Activated CD8-positive, alpha-beta T cell treated with anti-CD3 and anti-CD28 coated beads, Interleukin-2, amount 10 ng/mL, durations not matched to agents 7 days and 5 days (primary cell): Measurements from ENCODE around the gene PMF1. TPM values are rescaled to one million over a fixed set of nuclear protein-coding genes. Genes with fewer than 3 reads are reported as not detected.
"Not testable (repeated sequence)": the region's sequence is repeated elsewhere in the genome, so short reads cannot be mapped to it uniquely, and the experiment has no call there.

Source experiments
- ATAC-seq: fragments of 150-1000 bp; cut with Tn5 transposase; one replicate; pipeline ENCODE4 v1.10.0; 2021; ENCODE audit warnings: moderate library complexity
- CTCF ChIA-PET: fragments of 350-600 bp; sonication (Branson Sonifier 250); formaldehyde crosslinking; loops from one replicate; lab custom pipeline; 2021; ENCODE audit warnings: antibody characterized with exemption; lab: Charles Lee
- POLR2A ChIA-PET: fragments of 350-600 bp; sonication (Branson Sonifier 250); formaldehyde crosslinking; loops from one replicate; lab custom pipeline; 2021; ENCODE audit warnings: antibody characterized with exemption; lab: Charles Lee
- DNase-seq: peaks from one replicate; pipeline ENCODE4 v3.0.0-alpha.2; 2020
- H3K27ac Mint-ChIP-seq: one replicate; pipeline ENCODE4 v1.8.0; 2021; ENCODE audit warnings: mild to moderate bottlenecking, mixed read lengths
- H3K27me3 Mint-ChIP-seq: one replicate; pipeline ENCODE4 v1.8.0; 2021; ENCODE audit warnings: low read depth, mixed read lengths
- H3K36me3 Mint-ChIP-seq: one replicate; pipeline ENCODE4 v1.8.0; 2021; ENCODE audit warnings: low read depth, mixed read lengths
- H3K4me1 Mint-ChIP-seq: one replicate; pipeline ENCODE4 v1.8.0; 2021; ENCODE audit warnings: low read depth, mixed read lengths
- H3K4me3 Mint-ChIP-seq: one replicate; pipeline ENCODE4 v1.8.0; 2021; ENCODE audit warnings: mild to moderate bottlenecking, mixed read lengths
- H3K9me3 Mint-ChIP-seq: one replicate; pipeline ENCODE4 v1.8.0; 2022; ENCODE audit warnings: mixed read lengths; ENCODE audit not compliant: insufficient read depth
- total RNA-seq, 2 experiments: library from RNA; stranded (reverse); gene quantifications; one replicate each; pipeline ENCODE4 v1.2.3, GENCODE V29; 2021

Gene PMF1
- total RNA-seq, 2 experiments from 2014 or later: 72.3 to 77.3 TPM

DNA sequence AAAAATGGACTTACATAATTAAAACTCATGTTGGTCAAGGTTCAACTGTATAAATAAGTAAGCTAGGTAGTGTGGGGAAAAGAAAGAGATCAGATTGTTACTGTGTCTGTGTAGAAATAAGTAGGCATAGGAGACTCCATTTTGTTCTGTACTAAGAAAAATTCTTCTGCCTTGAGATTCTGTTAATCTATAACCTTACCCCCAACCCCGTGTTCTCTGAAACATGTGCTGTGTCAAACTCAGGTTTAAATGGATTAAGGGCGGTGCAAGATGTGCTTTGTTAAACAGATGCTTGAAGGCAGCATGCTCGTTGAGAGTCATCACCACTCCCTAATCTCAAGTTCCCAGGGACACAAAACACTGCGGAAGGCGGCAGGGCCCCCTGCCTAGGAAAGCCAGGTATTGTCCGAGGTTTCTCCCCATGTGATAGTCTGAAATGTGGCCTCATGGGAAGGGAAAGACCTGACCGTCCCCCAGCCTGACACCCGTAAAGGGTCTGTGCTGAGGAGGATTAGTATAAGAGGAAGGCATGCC, 31.3 kb upstream of the PMF1 start:
- H3K4me3 Mint-ChIP-seq, H3K27ac Mint-ChIP-seq, H3K9me3 Mint-ChIP-seq, H3K36me3 Mint-ChIP-seq, CTCF ChIA-PET, ATAC-seq, H3K27me3 Mint-ChIP-seq, DNase-seq: not testable (repeated sequence)
- POLR2A ChIA-PET: interaction anchor here (0.6 kb wide), 1 partner anchor 144 kb away, joined by 4 read pairs; no protein-coding TSS in a partner anchor
- H3K4me1 Mint-ChIP-seq: peaks cover 18% of the 10 kb centered on the region

DNA sequence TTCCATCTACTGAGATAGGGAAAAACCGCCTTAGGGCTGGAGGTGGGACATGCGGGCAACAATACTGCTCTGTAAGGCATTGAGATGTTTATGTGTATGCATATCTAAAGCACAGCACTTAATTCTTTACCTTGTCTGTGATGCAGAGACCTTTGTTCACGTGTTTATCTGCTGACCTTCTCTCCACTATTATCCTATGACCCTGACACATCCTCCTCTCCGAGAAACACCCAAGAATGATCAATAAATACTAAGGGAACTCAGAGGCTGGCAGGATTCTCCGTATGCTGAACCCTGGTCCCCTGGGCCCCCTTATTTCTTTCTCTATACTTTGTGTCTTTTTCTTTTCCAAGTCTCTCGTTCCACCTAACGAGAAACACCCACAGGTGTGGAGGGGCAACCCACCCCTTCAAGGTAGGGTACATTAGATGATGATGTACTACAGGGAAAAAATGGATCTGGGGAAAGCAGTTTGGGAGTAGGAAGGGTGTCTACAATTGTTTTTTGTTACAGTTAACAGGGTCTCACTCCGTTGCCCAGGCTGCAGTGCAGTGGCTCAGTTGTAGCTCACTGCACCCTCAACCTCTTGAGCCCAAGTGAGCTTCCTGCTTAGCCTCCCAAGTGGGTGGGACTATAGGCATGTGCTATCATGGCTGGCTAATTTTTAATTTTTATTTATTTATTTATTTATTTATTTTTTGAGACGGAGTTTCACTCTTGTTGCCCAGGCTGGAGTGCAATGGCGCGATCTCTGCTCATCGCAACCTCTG, 30.6 kb upstream of the PMF1 start:
- CTCF ChIA-PET: interaction anchor here (0.9 kb wide), 1 partner anchor 43 kb away, joined by 3 read pairs; no protein-coding TSS in a partner anchor
- DNase-seq, ATAC-seq, H3K9me3 Mint-ChIP-seq, H3K27ac Mint-ChIP-seq, H3K4me3 Mint-ChIP-seq, H3K27me3 Mint-ChIP-seq, H3K36me3 Mint-ChIP-seq, POLR2A ChIA-PET: not testable (repeated sequence)
- H3K4me1 Mint-ChIP-seq: peaks cover 16% of the 10 kb centered on the region

DNA sequence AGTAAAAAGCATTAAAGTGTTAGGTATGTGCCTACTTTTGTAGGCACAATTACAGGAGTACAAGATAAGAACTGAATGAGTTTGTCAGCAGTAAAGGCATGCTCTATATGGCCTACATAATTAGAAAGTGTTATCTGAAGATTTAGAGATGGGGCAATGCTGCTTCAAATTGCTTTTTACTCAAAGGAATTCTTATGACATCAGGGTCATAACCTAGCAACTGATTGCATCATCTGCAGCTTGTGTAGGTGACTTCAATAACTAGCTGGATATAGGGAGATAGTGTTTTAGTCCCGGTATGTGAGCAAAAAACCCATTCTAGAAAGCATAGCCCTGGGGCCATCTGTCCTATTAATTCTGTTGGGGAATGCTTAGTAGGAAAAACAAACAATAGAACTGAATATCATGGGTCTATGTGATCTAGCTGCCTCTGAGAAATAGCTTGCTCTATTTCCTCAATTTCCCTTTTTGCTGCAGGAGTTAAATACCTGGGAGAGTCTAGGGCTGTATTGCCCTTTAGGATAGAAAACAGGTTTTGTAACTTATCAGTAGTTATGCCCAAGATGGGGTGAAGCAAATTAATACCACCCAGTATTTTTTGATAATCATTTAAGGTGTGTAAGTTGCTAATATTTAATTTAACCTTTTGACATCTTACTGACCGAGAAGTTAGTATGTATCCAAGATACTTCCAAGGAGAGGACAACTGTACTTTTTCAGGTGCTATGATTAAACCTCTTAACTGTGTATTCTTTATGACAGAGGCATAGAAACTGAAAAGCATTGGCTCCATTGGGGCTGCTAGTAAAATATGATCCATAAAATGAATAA, 26.2 kb upstream of the PMF1 start:
- DNase-seq, POLR2A ChIA-PET, H3K4me3 Mint-ChIP-seq, H3K27ac Mint-ChIP-seq, H3K36me3 Mint-ChIP-seq, ATAC-seq, H3K4me1 Mint-ChIP-seq, H3K27me3 Mint-ChIP-seq: not testable (repeated sequence)
- CTCF ChIA-PET: interaction anchor here (1.2 kb wide), 1 partner anchor 39 kb away, joined by 3 read pairs; no protein-coding TSS in a partner anchor
- H3K9me3 Mint-ChIP-seq: peaks cover 17% of the 10 kb centered on the region

DNA sequence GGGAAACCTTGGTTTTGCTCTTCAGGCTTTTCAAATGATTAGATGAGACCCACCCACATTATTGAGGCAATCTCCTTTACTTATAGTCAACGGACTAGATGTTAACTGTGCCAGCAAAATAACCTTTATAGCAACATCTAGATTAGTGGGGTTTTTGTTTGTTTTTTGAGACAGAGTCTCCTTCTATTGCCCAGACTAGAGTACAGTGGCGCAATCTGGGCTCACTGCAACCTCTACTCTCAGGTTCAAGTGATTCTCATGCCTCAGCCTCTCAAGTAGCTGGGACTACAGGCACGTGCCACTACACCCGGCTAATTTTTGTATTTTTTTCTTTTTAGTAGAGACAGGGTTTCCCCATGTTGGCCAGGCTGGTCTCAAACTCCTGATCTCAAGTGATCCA, 22.5 kb upstream of the PMF1 start:
- H3K36me3 Mint-ChIP-seq: peaks cover 14% of the 10 kb centered on the region
- H3K27ac Mint-ChIP-seq, POLR2A ChIA-PET, H3K4me3 Mint-ChIP-seq, H3K27me3 Mint-ChIP-seq, DNase-seq, CTCF ChIA-PET, ATAC-seq: not testable (repeated sequence)
- peaks cover 23% of the 10 kb centered on the region for H3K4me1 Mint-ChIP-seq
- peaks cover 17% of the 10 kb centered on the region for H3K9me3 Mint-ChIP-seq

DNA sequence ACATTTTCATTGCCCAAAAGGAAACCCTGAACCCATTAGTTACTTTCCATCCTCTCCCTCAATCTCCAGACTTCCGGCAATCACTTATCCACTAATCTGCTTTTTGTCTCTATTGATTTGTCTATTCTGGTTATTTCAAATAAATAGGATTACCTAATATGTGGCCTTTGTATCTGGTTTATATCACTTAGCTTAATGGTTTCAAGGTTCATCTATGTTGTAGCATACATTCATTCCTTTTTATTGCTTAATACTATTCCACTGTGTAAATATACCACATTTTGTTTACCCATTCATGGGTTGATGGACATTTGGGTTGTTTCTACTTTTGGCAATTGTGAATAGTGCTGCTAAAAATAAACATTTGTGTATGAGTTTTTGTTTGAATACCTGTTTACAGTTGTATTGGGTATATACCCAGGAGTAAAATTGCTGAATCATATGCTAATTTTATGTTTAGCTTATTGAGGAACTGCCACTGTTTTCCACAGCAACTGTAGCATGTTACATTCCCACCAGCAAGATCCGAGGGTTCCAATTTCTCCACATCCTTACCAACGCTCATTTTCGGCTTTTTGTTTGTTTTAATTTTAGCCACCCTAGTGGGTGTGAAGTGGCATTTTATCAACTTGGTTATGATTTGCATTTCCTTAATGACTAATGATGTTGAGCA, 21.4 kb upstream of the PMF1 start:
- H3K4me3 Mint-ChIP-seq: no peak overlapping the region
- ATAC-seq: no peak
- no peak for DNase-seq
- POLR2A ChIA-PET: no interaction called here
- H3K9me3 Mint-ChIP-seq: peaks cover 14% of the 10 kb centered on the region
- CTCF ChIA-PET: interaction anchor here (3.4 kb wide), 1 partner anchor 33 kb away, joined by 21 read pairs; no protein-coding TSS in a partner anchor
- no peaks in the 10 kb centered on the region for H3K27me3 Mint-ChIP-seq
- peaks cover 22% of the 10 kb centered on the region for H3K36me3 Mint-ChIP-seq
- no peak overlapping the region for H3K27ac Mint-ChIP-seq
- peaks cover 35% of the 10 kb centered on the region for H3K4me1 Mint-ChIP-seq

DNA sequence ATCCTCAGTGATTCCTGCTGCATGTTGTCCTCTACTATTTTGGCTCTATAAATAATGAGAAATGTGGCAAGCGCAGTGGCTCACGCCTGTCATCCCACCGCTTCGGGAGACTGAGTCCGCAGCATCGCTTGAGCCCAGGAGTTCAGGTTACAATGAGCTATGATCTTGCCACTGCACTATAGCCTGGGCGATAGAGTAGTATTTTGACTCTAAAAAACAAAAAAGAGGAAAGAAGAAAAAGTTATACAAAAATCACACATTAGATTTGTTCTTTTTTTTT, 19.7 kb upstream of the PMF1 start:
- ATAC-seq: no peak
- H3K27ac Mint-ChIP-seq: peak overlapping the region; percentile 87
- peaks cover 25% of the 10 kb centered on the region for H3K36me3 Mint-ChIP-seq
- H3K27me3 Mint-ChIP-seq: no peaks in the 10 kb centered on the region
- peak overlapping the region; percentile 89 for H3K4me3 Mint-ChIP-seq
- CTCF ChIA-PET: interaction anchor here (0.8 to 3.4 kb wide), 6 partner anchors 24 to 89 kb away, joined by 3 to 21 read pairs (median 6); partner anchors contain the start of gene SMG5
- peaks cover 52% of the 10 kb centered on the region for H3K4me1 Mint-ChIP-seq
- H3K9me3 Mint-ChIP-seq: peaks cover 7% of the 10 kb centered on the region
- DNase-seq: no peak
- POLR2A ChIA-PET: interaction anchor here (0.7 to 10.4 kb wide), 13 partner anchors 14 to 90 kb away, joined by 3 to 195 read pairs (median 6); partner anchors contain the start of genes LMNA, PMF1 and SMG5

DNA sequence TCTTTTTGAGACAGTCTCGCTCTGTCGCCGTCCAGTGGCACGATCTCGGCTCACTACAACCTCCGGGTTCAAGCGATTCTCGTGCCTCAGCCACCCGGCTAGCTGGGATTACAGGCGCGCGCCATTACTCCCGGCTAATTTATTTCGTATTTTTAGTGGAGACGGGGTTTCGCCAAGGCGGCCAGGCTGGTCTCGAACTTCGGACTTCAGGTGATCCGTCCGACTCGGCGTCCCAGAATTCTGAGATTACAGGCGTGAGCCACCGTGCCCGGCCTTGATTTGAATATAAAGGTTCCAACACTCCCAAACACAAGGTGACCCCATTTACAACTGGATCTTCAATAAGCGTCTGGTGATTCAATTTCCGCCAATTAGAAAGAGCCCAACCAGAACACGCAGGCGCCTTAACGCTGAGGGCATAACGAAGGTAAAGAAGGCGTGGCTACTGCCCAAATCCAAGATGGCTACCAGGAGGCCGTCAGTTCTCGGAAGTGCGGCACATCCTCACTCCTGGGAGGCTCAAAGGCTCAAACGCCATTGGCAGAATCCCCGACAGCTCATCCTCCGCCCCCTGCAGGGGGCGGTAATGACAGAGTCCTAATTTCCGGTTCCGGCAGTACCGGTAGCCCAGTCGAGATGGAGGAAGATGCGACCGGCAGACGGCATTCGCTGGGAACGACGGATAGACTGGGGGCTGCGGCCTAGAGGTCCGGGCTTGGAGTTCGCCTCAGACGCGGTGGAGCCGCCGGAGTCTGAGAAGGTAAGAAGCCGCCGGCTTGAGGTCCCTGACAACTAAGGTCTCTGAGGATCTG, 19.1 kb upstream of the PMF1 start, which contains the start of gene SLC25A44:
Gene SLC25A44, plus strand, starts transcription at position 617 of the 812 bp plus-strand sequence. CDS start 5,744 bp downstream, outside the sequence.
- ChIA-PET POLR2A (interaction anchor here (0.6 to 10.4 kb wide), 16 partner anchors 15 to 89 kb away, joined by 3 to 195 read pairs (median 6); partner anchors contain the start of genes LMNA, PMF1, SEMA4A and SMG5), CTCF (interaction anchor here (0.6 to 3.4 kb wide), 14 partner anchors 9 to 865 kb away, joined by 3 to 21 read pairs (median 4); partner anchors contain the start of genes PMF1 and SMG5)
- Mint-ChIP-seq H3K4me1 (peaks cover 57% of the 10 kb centered on the region), H3K27ac (peak within 1 kb of the TSS; percentile 87), H3K36me3 (peaks cover 27% of the 10 kb centered on the region), H3K4me3 (peak within 1 kb of the TSS; percentile 89), H3K27me3 (no peaks in the 10 kb centered on the region), H3K9me3 (peaks cover 7% of the 10 kb centered on the region)
- peak; percentile 98 for ATAC-seq
- DNase-seq: peak; percentile 98

DNA sequence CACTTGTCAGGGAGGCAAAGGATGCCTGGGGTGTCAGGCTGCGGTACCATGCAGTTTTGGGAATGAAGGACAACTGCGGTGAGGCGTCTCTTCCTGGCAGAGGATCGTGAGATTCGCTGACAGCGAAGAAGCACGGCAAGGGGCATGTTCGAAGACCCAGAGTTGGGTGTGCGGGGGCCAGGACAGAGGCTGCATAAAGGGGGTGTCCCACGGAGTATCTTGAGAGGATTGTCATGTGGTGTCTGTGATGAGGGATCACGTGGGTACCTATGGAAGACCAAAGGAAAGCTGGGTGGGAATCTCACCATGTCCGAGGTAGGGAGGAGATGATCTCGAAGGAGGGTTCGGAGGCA, 18.5 kb upstream of the PMF1 start:
- Mint-ChIP-seq H3K4me1 (peaks cover 63% of the 10 kb centered on the region), H3K27me3 (no peaks in the 10 kb centered on the region), H3K36me3 (peaks cover 30% of the 10 kb centered on the region), H3K9me3 (peaks cover 3% of the 10 kb centered on the region), H3K4me3 (peak overlapping the region; percentile 89), H3K27ac (peak overlapping the region; percentile 87)
- POLR2A ChIA-PET: interaction anchor here (1.1 to 10.4 kb wide), 10 partner anchors 18 to 79 kb away, joined by 4 to 195 read pairs (median 10); partner anchors contain the start of genes LMNA, PMF1 and SEMA4A
- DNase-seq (no peak), ATAC-seq (peak; percentile 7)
- CTCF ChIA-PET: interaction anchor here (0.6 to 3.4 kb wide), 9 partner anchors 9 to 866 kb away, joined by 3 to 21 read pairs (median 4); partner anchors contain the start of genes PMF1 and SMG5

DNA sequence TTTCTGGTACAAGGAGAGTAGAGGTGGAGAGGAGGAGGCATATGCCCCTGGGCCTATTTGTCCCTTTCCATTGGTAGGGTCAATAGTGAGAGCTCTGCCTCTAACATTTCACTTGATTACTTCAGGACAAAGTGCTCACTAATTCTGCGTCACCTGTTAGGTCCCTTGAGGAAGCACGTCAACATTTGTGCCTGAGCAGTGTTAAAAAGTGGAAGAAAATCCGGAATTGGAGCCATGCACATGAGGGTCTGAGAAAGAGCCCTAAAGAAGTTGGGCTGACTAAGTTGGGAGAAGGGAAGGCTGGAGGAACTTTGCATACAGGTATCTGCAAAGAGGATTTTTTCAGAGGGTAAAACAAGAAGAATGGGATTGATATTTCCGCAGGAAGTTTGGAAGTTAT, 17.0 kb upstream of the PMF1 start:
- peaks cover 44% of the 10 kb centered on the region for H3K36me3 Mint-ChIP-seq

DNA sequence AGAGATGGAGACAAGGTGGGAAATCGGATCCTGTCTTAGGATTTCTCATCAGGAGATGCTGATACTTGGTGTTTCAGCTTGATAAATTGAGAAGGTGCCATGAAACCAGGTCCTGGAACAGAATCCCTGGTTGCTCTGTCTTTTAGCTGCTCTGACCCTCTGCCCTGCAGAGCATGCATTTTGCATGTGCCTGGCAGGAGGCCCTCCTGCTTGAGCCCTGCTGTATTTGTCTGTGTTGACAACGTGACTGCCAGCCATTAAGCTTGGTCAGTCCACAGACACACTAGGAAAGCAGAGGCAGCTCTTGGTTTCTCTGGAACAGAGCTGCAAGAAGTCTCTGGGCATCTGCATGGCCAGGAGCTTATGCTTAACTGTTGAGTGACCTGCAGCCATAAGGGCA, 16.4 kb upstream of the PMF1 start:
- Mint-ChIP-seq H3K9me3 (no peaks in the 10 kb centered on the region), H3K27ac (peak overlapping the region; percentile 58), H3K4me3 (no peak overlapping the region), H3K27me3 (no peaks in the 10 kb centered on the region), H3K36me3 (peaks cover 44% of the 10 kb centered on the region), H3K4me1 (peaks cover 77% of the 10 kb centered on the region)
- POLR2A ChIA-PET: interaction anchor here (10.4 kb wide), 1 partner anchor 16 kb away, joined by 195 read pairs; the partner anchor contains the start of gene PMF1
- DNase-seq (no peak), ATAC-seq (no peak)
- CTCF ChIA-PET: interaction anchor here (0.7 to 7.6 kb wide), 4 partner anchors 16 to 100 kb away, joined by 3 to 65 read pairs (median 10); partner anchors contain the start of gene PMF1

More for the DNA sequence above, 17.0 kb upstream of the PMF1 start:
- Mint-ChIP-seq H3K27ac (no peak overlapping the region), H3K9me3 (no peaks in the 10 kb centered on the region), H3K4me1 (peaks cover 77% of the 10 kb centered on the region), H3K4me3 (peak overlapping the region; percentile 89), H3K27me3 (no peaks in the 10 kb centered on the region)
- DNase-seq (no peak), ATAC-seq (no peak)
- ChIA-PET CTCF (interaction anchor here (1.1 to 7.6 kb wide), 3 partner anchors 17 to 99 kb away, joined by 3 to 65 read pairs (median 18); partner anchors contain the start of gene PMF1), POLR2A (interaction anchor here (2.9 to 10.4 kb wide), 3 partner anchors 17 to 49 kb away, joined by 6 to 195 read pairs (median 24); partner anchors contain the start of gene PMF1)
